NK-92 (cell line): ENCODE measurements around the gene ZBTB16.

Source experiments
- DNase-seq: peaks from one replicate; lab custom pipeline; 2025; ENCODE audit not compliant: unreplicated experiment; lab: John Stamatoyannopoulos, UW

The ZBTB16 gene, protein sequence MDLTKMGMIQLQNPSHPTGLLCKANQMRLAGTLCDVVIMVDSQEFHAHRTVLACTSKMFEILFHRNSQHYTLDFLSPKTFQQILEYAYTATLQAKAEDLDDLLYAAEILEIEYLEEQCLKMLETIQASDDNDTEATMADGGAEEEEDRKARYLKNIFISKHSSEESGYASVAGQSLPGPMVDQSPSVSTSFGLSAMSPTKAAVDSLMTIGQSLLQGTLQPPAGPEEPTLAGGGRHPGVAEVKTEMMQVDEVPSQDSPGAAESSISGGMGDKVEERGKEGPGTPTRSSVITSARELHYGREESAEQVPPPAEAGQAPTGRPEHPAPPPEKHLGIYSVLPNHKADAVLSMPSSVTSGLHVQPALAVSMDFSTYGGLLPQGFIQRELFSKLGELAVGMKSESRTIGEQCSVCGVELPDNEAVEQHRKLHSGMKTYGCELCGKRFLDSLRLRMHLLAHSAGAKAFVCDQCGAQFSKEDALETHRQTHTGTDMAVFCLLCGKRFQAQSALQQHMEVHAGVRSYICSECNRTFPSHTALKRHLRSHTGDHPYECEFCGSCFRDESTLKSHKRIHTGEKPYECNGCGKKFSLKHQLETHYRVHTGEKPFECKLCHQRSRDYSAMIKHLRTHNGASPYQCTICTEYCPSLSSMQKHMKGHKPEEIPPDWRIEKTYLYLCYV

DNA sequence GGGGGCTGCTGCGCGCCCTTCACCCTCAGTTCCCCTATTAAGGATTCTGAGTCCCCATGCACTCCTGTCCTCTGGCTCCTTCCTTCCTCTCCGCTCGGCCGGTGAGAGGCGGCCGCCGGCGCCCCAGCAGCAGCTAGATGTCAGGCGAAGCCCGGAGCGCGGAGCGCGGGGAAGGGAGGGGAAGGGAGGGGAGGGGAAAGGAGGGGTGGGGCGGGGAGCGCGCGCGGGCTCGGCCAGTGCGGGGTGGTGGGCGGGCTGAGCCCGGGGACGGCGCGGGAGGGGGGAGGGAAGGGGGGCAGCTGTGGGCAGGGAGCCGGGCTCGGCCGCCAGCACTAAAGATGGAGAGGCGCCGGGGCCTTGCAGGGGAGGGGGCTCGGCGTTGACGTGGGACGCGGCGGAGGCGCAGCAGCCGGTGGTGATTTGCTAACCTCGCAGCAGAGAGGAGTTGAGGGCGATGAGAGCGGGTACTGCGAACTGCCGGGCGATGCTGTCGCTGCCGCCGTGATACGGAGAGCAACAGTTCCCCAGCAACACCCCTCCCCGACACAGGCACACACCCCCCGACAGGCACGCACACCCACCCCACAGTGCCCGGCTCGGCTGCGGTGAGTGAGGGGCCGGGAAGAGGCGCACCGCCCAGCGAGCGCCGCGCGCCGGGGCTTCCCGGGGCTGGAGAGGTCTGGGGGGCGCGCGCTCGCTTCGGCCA, at the start of gene ZBTB16:
ZBTB16 (plus strand) TSS at position 434 of the 706 bp plus-strand sequence. CDS start 3,590 bp downstream, outside the sequence.
- no peak for DNase-seq

DNA sequence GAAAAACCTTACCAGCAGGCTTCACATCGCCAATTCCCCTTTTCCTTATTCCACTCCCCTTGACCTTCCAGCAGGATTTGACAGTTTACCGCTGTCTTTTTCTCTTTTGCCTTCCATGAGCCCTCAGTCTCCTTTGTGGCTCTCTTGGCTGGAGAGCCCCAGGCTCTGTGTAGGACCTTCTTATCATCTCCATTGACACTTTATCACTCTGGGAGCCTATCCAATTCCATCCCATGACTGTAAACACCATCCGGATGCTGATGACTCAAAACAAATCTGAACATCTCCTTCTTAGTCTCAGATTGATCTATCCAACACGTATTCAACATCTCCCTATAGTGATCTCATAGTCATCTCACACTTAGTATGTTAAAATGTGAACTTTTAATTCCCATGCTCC, 48.6 kb upstream of the ZBTB16 start:
- DNase-seq = no peak

DNA sequence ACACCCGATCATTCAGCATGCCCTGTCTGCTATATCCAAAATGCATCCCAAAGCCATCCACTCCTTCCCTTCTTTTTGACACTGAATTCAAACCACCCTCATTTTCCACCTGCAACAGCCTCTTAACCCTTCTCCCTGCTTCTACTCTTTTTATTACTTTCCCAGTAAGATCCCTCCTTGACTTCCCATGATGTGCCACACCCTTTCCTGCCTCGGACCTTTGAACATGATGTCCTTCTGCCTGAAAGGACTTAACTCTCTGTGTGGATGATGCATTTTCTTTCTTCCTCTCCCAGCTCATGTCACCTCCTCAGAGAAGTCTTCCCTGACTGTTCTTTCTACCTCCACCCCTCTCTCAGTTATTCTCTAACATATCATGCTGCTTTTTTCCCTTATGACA, 48.1 kb upstream of the ZBTB16 start:
- no peak for DNase-seq

DNA sequence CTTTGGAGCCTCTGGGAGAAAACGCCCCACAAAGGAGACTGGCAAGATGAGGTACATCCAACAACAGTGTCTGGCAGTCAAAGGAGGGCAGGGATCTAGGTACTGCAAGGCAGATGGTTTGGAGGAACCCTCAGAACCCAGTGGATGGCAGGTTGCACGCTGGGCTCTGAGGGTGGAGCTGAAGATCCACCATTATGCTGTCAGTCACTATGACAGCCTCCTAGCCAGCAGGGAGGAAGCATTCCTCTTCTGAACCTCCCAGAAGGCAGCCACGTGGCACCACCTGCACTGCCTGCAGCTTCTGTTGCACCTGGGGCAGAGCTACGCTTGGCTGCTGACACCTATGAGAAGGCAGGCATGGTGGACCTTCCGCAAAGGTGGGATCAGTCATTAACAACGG, 44.4 kb upstream of the ZBTB16 start:
- DNase-seq = no peak

DNA sequence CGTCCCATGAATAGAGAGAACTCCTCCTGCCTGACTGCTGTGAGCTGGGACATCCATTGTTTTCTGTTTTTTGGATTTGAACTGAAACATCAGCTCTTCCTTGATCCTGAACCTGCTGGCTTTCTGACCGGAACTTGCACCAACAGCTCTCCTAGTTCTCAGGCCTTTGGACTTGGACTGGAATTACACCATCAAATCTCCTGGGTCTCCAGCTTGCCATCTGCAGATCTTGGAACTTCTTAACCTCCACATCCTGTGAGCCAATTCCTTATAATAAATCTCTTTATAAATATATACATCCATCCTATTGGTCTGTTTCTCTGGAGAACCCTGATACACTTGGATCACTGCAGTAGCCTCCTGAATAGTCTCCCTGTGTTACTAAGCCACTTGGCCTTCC, 42.5 kb upstream of the ZBTB16 start:
- no peak for DNase-seq

DNA sequence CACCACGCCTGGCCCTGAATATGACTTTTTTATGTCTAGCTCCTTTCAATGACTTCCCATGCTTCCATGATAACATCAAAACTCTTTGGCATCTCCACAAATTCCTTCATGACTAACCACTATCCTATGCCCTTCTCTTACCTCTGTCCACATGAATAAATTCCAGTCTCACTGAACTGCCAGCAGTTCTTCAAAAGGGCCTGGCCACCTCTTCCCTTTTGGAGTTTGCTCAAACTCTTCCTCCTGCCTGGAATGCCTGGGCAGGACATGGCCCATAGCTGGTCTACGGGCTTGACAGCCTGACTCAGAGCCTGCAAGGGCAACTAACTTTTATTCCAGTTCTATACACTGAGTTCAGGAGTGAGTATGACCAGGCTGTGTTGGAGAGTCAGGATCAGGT, 41.8 kb upstream of the ZBTB16 start:
- DNase-seq = no peak

DNA sequence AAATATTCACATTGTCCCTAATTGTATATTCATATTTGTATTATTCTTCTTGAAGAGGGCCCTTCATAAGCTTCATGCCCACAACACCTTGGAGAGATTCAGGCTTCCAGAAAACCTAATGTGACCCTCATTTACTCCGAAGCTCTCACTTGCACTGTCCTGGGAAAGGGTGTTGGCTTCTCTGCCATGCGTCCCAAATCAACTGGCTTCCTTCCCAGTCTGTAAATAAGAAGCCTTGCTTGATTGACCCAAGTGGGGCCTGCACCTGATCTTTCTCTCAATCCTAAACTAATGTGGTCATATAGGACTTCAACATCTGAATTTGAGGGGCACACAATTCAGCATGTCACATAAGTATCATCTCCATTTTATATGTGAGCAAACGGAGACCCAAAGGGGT, 40.5 kb upstream of the ZBTB16 start:
- no peak for DNase-seq

DNA sequence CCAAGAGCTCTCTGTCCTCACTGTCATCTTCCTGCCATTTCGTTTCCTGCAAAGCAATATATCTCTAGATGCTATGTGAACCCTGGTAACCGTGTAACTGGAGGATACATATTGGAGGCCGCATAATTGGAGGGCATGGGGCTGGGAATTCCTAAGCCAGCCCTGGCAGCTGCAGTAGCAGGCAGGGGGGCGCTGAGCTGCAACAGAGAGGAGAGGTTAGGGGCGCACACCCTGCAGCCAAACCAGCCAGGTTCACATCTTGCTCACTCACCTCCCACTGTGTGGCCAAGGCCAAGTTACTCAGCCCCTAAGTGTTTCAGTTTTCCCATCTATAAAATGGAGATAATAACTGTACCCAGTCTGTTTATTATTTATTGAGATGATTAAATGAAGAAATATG, 39.9 kb upstream of the ZBTB16 start:
- DNase-seq = no peak

DNA sequence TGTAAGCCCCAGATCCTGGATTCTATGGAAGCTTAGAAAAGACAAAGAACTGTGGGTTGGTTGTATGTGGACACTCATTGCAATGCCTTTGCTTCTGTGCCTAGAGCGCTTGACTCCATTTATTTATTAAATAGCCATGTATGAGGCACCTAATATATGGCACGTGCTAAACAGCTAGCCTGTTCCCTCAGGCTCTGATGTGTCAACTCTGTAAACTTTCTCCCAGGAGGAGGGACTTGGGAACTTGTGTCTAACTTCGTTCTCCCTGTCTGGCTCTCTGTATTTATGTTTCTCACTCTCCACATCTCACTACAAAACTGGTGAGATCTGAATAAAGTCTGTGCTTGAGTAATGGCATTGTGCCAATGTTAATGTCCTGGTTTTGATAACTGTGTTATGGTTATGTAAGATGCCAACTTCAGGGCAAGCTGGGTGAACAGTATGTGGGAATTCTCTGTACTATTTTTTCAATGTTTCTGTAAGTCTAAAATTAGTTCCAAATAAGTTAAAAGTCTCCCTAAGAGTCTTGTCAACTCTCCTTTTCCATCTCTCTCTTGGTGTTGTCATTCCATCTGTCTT, 34.1 kb upstream of the ZBTB16 start:
- no peak for DNase-seq

DNA sequence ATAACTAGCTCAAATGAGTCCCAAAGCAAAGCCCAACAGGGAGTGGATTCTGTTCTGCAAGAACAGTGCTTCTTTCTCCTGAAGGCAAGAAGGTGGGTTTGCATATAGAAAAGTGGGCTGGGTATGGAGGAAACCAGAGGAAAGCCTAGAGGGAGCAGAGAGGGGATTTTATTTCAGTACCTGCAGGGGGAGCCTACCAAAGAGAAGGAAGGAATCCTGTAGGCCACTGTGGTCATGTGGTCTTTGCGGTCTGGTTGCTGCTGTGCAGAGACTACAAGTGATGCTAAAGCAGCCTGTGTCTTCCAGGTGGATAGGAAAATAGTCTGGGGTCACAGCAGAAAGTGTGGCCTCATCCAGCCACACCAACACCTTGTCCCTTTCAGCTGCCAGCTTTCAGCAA, 33.2 kb upstream of the ZBTB16 start:
- no peak for DNase-seq

DNA sequence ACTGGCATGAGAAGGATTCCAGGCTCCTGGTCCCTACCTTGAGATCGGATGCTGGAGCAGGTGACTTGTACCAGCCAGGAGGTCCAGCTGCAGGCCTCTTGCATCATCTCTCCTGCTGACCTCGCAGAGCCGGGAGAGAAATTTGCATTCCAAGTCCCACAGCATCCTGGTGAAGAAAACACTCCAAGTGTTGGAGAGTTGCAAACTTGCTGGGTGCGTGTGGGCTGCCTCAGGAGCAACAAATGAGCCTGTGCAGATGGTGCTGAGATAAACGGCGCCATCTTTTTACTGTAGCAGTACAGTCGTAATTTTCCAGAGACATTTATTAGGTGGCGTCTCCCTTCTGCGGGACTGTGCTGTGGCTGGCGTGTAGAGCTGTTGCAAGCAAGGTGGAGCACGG, 32.1 kb upstream of the ZBTB16 start:
- DNase-seq = no peak

DNA sequence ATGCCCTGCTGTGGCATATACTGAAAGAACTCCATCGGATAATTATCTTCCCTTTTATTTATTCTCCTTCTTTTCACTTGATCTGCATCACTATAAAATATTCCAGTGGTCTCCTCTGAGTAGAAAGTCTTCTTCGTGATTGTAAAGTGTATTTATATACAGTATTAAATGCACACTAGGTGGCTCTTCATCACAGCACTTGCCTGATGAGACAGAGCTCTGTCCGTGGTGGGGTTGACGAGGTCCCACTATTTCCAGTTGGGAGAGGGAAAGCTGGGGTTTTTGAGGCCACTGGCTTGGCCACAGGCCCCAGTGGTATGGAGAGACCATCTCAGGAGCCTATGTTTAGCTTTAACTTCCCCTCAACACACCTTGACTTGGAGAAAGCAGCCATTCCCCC, 31.6 kb upstream of the ZBTB16 start:
- DNase-seq = no peak

DNA sequence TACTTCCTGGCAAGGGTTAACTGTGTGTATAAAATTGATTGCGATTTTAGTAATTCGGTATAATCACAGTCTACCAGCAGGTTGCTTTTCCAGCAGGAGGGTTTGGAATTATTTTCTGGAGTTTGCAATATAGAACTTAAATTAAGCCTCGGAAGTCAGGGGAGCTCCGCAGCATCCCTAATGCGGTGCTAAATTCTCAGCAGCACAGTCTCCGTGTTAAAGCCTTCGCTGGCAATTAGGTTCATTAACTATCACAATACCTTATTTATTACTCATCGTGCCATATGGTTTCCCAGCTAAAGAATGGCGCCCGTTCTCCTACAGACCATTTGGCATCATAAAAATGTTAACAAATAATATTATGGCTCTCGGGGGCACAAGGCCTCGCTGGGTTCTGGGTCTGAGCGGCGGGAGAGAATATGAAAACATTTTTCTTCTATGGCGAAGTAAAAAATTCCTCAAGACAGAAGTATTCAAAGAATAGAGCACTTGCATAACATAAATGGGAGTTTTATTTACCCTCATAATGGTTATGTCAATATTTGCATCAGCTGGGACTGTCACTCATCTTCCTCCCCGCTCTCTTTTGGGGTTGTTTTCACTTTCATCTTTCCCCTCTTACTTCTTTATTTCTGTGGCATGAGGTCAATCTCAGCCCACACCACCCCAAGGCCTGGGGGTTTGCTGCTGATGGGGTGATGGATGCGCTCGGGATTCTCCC, 28.1 kb upstream of the ZBTB16 start:
- no peak for DNase-seq

DNA sequence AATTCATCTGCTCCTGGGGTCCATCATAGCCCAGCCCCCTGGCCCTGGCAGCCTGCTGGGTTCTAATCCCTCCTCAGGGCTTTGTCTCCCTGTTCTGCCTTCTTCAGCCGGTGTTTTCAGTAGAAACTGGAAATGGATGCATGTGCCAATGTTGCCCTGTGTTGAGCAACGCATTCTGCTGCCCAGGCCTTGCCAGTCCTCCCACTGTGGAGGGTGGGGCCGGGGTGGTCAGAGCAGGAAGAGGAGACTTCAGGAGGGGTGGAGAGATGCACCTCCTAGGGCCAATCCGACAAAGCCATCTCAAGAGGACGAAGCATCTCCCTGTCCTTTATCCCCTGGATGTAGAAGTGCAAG, 27.6 kb upstream of the ZBTB16 start:
- DNase-seq = no peak

DNA sequence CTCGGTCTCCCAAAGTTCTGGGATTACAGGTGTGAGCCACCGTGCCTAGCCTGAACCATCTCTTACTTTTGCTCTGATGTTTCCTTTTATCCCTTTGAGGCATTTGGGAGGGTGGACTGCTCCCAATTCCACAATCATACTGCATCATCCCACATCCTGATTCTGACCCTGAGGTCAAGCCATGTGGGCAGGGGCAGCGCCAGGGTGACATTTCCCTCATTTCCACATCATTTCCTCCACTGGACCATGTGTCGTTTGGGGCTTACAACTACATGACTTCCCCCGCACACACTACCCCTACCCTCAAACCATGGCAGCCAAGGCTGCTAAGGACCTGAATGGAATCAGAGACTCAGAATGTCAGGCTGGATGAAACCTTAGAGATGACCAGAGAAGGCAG, 26.4 kb upstream of the ZBTB16 start:
- no peak for DNase-seq

DNA sequence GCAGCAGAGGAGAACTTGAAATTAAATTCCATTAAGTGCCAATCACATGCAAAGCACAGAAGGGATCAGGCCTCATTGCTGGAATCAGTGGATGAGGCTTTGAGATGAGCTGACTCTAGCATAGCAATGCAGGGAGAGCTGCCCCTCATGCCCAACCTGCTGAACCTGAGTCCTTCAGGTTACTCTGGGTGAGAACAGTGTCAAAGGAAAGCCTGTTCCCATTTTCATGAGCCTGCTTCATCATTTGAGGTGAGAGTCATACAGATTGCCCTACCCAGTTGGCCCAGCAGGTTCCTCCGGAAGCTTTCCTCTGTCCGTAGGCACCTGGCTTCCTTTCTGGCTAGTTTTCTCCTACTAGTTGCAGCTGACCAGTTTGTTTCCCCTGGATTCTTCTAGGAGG, 25.9 kb upstream of the ZBTB16 start:
- DNase-seq = no peak

DNA sequence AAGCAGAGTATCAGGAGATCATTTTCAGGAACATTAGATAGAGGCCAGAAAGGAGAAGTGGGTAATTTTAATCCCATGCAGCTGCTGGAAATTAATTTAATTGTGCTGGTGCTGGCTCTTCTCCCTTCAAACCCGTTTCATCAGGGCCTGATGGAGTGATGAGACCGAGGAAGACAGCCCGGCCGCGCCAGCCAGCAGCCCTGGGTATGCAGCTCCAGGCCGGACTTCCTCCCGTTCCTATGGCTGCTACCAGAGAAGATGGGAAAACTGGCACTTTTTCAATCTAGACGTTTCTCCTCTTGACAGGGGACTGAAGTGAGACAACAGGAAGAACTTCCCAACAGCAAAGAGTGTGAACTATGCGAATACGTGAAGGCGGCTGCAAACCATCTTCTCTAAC, 24.6 kb upstream of the ZBTB16 start:
- DNase-seq = no peak

DNA sequence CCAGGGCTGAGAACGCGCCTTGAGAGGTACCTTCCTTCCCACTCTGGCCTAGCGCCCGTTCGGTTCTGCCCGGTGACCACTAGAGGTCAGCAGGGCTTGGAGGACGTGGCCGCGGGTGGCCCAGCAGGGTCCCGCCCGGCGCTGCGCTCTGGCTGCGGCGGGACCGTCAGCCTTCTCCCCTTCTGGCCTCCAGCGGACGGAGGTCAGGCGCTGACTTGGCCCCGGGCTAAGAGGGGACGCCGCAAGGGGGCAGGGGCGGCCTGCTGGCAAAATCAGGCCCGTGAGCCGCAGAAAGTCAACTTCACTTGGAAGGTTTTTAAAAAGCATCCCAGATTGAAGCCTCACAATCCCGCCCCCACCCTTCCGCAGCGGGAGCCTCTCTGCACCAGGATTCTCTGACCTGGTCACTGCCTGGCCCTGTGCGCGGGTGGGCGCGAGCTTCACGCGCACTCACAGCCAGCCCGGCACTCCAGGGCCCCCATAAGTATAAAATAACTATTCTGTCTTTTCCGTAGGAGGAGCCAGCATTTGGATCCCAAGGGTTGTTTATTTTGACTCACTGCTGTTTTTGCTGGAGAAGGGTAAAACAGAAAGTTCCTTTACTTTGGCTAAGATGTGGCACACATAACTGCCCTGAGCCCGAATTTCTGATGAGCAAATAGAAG, 23.2 kb upstream of the ZBTB16 start:
- no peak for DNase-seq

DNA sequence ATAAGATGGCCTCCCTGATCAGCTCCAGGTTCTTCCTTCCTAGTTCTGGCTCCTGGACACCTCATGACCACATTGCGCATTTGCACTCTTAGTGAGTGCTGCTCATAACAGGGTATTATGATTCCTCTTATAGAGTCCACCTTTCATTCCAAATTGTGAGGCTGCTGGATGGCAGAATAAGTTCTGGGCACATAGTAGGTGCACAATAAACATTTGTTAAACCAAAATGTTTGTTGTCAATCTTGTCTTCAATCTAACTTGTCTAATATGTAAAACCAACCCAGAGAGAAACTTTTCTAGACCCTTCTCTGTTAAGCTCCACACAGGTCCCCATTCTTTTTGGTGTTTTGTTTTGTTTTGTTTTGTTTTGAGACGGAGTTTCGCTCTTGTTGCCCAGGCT, 22.6 kb upstream of the ZBTB16 start:
- DNase-seq = no peak

DNA sequence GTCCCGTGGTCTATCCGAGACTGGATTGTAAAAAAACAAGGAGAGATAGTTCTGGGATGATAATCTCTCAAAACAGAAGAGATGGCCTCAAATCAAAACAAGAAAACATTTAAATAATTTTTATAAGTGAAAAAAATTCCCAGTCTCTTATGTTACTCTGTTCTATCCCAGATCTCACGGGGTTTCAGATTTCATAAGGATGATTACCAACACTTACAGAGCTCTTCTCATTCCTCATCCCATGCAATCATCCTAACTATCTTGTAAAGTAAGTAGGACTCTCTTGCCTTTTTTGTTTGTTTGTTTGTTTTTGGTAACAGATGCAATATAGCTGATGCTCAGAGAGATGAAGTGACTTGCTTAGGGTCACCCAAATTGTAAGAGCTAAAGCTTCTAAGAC, 20.0 kb upstream of the ZBTB16 start:
- no peak for DNase-seq
